NCI-H2081 treated with DMSO at 0.1 percent for 48 hours (cell line): ENCODE data around the gene SPX.

Source experiments
- DNase-seq: peaks from one replicate; lab custom pipeline; 2025; lab: John Stamatoyannopoulos, UW

SPX gene

GRCh38 chr12:21526053-21526452 is at the start of gene SPX:
Gene SPX (plus strand): TSS chr12:21526296. CDS start chr12:21526473, 177 bp downstream.
- DNase-seq, result no peak

GRCh38 chr12:21476949-21477348 is 49.1 kb upstream of the SPX start:
- no peak for DNase-seq

GRCh38 chr12:21478756-21479455 is 47.2 kb upstream of the SPX start:
- DNase-seq, result no peak

GRCh38 chr12:21483531-21483930 is 42.6 kb upstream of the SPX start:
- DNase-seq, result peak; percentile 57

- no peak for DNase-seq
Observed at GRCh38 chr12:21485998-21486397, 40.1 kb upstream of the SPX start.

- DNase-seq, result no peak
Observed at GRCh38 chr12:21499765-21500164, 26.3 kb upstream of the SPX start.

GRCh38 chr12:21500786-21501257 is 25.3 kb upstream of the SPX start:
- DNase-seq, result no peak

- DNase-seq, result peak; percentile 95
Observed at GRCh38 chr12:21501258-21502163, 24.6 kb upstream of the SPX start, which contains the start of the genes GOLT1B and RECQL. Gene GOLT1B (plus strand): TSS chr12:21501789. CDS start chr12:21501924, 135 bp downstream. Gene RECQL (minus strand): TSS chr12:21501635. CDS start chr12:21499570, 2,065 bp downstream.

GRCh38 chr12:21502164-21502496 is 24.0 kb upstream of the SPX start:
- DNase-seq, result no peak

- DNase-seq, result no peak
Observed at GRCh38 chr12:21502872-21503271, 23.2 kb upstream of the SPX start.

GRCh38 chr12:21505888-21506287 is 20.2 kb upstream of the SPX start:
- DNase-seq, result no peak

- DNase-seq, result no peak
Observed at GRCh38 chr12:21507849-21508248, 18.2 kb upstream of the SPX start.

GRCh38 chr12:21509768-21510167 is 16.3 kb upstream of the SPX start:
- DNase-seq, result no peak

GRCh38 chr12:21516281-21516680 is 9.8 kb upstream of the SPX start:
- no peak for DNase-seq

GRCh38 chr12:21518451-21518850 is 7.6 kb upstream of the SPX start:
- no peak for DNase-seq

- no peak for DNase-seq
Observed at GRCh38 chr12:21521541-21521940, 4.6 kb upstream of the SPX start.

GRCh38 chr12:21523148-21523547 is 2.9 kb upstream of the SPX start:
- no peak for DNase-seq

- DNase-seq, result peak; percentile 11
Observed at GRCh38 chr12:21526721-21527345, 737 bp downstream of the SPX start.

- peak; percentile 5 for DNase-seq
Observed at GRCh38 chr12:21527451-21528180, 1.5 kb downstream of the SPX start.

- DNase-seq, result no peak
Observed at GRCh38 chr12:21528953-21529352, 2.9 kb downstream of the SPX start.

- no peak for DNase-seq
Observed at GRCh38 chr12:21529456-21529855, 3.4 kb downstream of the SPX start.
